Kidney glomerular epithelial cell (primary cell): Measurements from ENCODE around the gene ASB3.
"Not testable (repeated sequence)": the region's sequence is repeated elsewhere in the genome, so short reads cannot be mapped to it uniquely, and the experiment has no call there.

Experiments
- DNase-seq: peaks from one replicate; lab custom pipeline; 2025; lab: John Stamatoyannopoulos, UW

Gene ASB3

DNA sequence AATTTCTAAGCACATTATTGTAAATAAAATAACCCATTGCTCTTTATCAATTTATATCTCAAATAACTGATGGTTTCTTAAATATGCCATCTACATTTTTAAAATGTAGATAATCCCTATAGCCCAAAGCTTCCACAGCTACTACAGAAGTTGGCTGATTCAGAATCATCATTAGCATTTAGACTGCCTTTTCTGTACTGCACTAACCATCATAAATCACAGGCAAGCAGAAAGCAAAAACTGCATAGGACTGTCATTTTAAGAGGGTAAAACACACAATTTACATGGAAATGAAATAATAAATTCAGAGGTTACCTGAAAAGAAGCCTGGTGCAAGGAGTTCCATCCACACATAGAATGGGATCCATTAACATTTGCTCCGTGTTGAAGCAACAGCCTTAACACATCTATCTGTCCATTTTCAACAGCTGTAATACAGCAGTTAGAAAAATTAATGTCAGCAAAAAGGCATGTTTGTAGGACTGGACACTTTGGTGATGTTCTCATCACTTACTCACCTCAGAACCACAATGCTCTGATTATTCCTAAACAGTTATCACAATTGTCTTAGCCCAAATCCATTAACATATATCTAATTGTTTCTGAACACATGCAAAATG, 57.5 kb downstream of the ASB3 start:
- DNase-seq, result no peak

- no peak for DNase-seq
Observed at GRCh38 chr2:53727921-53728320, 58.8 kb downstream of the ASB3 start.

- DNase-seq, result no peak
Observed at GRCh38 chr2:53725662-53726061, 61.1 kb downstream of the ASB3 start.

DNA sequence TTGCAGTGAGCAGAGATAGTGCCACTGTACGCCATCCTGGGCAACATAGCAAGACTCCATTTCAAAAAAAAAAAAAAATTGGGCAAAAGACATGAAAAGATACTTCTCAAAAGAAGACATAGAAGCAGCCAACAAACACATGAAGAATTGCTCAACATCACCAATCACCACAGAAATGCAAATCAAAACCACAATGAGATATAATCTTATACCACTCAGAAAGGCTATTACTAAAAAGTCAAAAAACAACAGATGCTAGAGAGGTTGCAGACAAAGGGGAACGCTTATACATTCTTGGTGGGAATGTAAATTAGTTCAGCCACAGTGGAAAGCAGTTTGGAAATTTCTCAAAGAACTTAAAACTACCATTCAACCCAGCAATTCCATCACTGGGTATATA, 62.2 kb downstream of the ASB3 start:
- no peak for DNase-seq

- not testable (repeated sequence) for DNase-seq
Observed at GRCh38 chr2:53720944-53721343, 65.8 kb downstream of the ASB3 start.

GRCh38 chr2:53715568-53715967, 71.2 kb downstream of the ASB3 start:
- DNase-seq, result no peak

- no peak for DNase-seq
Observed at GRCh38 chr2:53711271-53711780, 75.4 kb downstream of the ASB3 start.

- DNase-seq, result no peak
Observed at GRCh38 chr2:53708988-53709387, 77.8 kb downstream of the ASB3 start.

- DNase-seq, result no peak
Observed at GRCh38 chr2:53701221-53701620, 85.5 kb downstream of the ASB3 start.

GRCh38 chr2:53697686-53698085, 89.1 kb downstream of the ASB3 start:
- no peak for DNase-seq

GRCh38 chr2:53697092-53697491, 89.7 kb downstream of the ASB3 start:
- no peak for DNase-seq

- DNase-seq, result no peak
Observed at GRCh38 chr2:53695575-53695974, 91.2 kb downstream of the ASB3 start.

GRCh38 chr2:53694096-53694771, 92.5 kb downstream of the ASB3 start:
- no peak for DNase-seq

- DNase-seq, result no peak
Observed at GRCh38 chr2:53690876-53691275, 95.9 kb downstream of the ASB3 start.

DNA sequence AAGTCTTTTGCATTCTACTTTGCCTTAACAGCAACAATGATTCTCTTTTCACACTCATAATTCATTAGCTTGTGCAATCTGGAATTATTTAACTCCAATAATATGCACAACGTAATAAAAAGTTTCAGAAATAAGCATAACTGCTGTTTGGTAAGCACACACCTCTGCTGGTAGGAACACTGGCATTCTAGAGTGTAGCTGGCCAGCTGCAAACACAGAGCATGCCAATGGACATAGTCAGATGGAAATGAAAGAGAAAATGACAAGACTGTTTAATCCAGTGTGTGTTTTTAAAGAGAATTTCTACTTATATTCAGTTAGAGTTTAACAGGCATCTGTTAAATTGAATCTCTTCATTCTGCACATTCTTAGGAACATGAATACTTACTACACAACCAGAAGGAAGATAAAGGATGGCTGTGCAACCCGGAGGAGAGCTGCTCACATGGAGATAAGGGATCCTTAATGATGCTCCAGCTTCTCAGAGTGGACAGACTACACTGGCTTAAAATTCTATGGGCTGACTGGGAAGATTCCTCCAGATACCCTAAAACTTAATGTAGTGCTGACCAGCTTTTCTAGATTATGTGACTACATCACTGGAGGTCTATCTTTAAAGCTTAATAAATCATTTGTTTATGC, 113.8 kb downstream of the ASB3 start:
- DNase-seq, result no peak

- DNase-seq, result no peak
Observed at GRCh38 chr2:53670331-53670730, 116.4 kb downstream of the ASB3 start.

GRCh38 chr2:53668624-53669026, 118.1 kb downstream of the ASB3 start:
- no peak for DNase-seq

- DNase-seq, result not testable (repeated sequence)
Observed at GRCh38 chr2:53667130-53667529, 119.6 kb downstream of the ASB3 start.

DNA sequence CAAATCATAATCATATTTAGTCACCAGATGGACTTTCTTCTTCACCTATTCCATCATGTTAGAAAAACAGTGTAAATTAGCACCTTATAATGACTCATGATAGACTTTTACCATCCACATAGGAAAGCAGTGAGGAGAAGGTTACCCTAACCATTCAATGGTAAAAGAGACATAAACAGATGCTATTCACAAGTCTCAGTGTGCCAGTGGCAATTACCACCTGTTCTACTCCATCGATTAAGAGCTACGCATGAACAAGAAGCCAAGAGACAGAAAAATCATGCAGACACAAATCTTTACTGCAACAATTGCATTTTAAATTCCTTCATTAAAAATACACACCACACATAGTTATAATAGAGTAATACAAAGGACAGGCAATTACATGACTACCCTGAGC, 125.9 kb downstream of the ASB3 start:
- DNase-seq, result no peak

DNA sequence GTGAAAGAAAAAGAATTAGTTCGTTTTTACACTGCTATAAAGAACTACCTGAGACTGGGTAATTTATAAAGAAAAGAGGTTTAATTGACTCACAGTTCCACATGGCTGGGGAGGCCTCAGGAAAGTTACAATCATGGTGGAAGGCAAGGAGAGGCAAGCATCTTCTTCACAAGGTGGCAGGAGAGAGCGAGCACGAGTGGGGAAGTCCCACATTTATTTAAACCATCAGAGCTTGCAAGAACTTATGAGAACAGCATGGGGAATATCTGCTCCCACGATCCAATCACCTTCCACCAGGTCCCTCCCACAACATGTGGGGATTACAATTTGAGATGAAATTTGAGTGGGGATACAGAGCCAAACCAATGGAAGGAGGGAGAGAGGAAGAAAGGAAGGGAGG, 128.3 kb downstream of the ASB3 start:
- DNase-seq, result not testable (repeated sequence)

- no peak for DNase-seq
Observed at GRCh38 chr2:53655256-53655655, 131.5 kb downstream of the ASB3 start.

DNA sequence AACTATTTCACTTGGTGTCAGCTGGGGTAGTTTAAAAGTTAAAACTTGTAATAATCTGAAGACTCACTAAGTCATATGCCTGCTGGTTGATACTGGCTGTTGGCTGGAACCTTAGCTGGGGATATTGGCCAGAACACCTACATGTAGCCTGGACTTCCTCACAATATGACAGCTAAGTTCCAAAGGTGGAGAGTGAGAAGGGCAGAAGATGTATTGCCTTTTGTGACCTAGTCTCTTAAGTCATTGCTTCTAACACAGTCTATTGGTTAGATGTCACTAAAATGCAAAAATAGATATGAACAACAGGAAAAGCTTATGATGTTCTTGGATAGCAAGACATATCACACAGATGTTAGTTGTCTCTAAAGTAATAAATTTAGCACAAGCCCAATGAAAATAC, 132.4 kb downstream of the ASB3 start:
- DNase-seq, result no peak

- no peak for DNase-seq
Observed at GRCh38 chr2:53652131-53652530, 134.6 kb downstream of the ASB3 start.
